HG03159 (cell line): Measurements from ENCODE around the gene NAP1L4.

Experiments used
- ATAC-seq: cut with Tn5 transposase; IDR thresholded peaks from one replicate; pipeline ENCODE4 v1.9.1; 2021; ENCODE audit warnings: mild to moderate bottlenecking, moderate library complexity; ENCODE audit not compliant: unreplicated experiment

Gene NAP1L4

DNA sequence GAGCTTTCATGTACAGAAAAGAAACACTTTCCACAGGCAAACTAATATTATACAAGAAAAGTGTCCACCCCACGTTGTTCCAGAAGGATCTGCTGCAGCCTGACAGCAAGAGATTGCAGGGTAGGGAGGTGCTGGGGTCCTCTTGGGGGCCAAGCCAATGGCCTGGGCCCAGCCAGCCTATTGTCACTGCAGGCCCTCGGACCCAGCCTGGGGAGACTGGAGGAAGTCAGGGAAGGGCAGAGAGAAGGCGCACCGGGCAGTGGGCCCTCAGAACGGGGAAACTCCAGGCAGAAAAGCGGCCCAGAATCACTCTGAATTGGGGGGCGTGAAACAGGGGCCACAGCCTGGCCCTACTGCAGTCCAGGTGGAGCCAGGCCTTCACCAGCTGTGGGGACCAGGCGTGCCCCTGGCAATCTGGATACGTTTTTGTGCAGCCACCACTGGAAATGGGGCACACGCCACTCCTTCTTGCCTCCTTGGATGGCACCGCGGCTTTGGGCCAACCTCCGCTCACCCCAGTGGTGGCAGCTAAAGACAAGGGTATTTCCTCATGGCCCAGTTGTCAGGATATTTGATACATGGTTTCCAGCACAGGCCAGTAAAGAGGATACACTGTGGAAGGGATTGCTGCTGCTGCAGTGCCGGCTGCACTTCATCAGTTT is 3.9 kb upstream of the NAP1L4 start:
- no peak for ATAC-seq

DNA sequence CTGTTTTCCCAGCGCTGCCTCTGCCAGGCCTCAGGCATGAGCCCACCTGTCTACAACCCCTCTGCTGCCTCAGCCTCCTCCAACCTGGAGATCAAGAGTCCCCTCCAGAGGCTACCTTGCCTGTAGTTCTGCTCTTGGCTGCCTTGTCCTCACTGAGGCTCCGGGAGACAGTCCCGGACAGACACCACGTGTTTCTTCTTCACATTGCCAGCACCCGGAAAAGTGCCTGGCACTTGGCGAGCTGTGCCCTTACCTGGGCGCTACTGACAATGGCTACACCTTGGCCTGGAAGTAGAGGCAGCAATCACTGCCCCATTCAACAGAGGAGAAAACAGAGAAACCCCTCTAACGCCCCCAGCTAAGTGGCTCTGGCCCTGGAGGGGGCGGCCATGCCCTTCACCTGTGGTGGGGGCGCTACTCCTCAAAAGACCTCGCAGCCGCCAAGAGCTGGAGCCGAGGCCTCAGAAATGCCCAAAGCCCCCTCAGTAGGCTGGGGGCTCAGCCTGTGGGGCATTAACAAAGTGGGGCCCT is 3.0 kb upstream of the NAP1L4 start:
- ATAC-seq, result no peak

DNA sequence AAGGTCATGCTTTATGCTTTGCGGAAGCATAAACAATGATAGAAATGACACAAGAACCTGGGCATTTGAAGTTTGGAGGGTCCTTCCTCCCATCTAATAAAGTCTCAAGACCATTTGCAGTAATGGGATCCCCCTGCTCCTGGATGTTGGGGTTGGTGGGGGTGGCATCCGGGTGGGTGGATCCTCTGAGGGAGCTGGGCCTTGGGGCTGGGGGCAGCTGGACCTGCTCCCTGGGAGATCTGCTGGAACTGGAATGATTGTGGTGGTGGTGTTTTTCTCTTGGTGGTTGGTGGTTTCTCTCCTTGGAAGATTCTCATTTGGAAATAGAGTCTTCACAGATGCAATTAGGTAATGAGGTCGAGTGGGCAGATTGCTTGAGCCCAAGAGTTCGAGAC is 2.2 kb upstream of the NAP1L4 start:
- ATAC-seq, result no peak

DNA sequence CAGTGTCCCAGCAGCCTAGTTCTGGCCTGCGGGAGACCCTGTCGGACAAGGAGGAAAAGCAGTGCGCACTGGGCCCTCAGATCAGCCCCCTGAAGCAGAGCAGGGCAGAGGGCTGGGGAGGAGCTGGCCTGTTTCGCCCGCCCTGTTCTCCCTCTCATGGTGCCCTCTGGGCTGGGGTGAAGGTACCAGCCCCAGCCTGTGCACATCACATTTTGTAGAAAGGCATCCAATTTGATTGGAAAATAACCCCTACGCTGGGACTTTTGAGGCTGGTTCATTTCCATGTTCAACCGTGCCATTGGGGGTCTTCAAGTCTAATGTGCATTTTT is 832 bp upstream of the NAP1L4 start:
- peak; percentile 2 for ATAC-seq

DNA sequence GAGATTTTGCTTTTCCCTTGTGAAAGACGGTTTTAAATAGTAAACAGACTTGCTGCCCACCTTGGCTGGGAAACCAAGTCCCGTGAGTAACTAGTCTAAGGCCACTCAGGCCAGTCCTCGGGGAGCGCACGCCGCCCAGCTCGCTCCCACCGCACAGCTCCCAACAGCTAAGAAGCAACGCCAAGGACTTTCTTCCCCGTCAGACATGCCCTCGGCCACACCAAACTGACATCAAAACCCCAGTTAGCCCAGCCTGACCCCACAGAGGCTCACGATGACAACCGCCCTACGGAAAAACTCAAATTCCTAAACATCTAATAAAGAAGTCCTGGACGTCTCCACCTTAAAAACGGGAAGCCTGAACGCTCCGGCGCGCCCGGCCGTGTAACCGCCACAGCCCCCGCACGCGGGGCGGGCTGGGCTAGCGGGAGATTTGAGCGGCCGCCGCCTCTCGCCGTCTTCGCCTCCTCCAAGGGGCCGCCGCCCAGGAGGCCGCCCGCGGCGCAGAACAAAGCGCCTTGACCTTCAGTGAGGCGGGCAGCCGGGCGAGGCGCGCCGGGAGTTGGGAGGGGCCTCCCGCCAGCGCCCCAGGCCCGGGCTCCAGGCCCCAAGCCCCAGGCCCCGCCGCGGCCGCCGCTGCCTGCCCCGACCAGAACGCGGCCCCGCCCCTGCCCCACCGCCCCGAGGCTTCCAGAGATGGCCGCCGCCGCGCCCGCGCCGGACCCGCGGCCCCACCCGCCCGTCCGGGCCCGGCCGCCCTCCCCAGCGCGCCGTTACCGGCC is 486 bp downstream of the NAP1L4 start:
- peak; percentile 38 for ATAC-seq

DNA sequence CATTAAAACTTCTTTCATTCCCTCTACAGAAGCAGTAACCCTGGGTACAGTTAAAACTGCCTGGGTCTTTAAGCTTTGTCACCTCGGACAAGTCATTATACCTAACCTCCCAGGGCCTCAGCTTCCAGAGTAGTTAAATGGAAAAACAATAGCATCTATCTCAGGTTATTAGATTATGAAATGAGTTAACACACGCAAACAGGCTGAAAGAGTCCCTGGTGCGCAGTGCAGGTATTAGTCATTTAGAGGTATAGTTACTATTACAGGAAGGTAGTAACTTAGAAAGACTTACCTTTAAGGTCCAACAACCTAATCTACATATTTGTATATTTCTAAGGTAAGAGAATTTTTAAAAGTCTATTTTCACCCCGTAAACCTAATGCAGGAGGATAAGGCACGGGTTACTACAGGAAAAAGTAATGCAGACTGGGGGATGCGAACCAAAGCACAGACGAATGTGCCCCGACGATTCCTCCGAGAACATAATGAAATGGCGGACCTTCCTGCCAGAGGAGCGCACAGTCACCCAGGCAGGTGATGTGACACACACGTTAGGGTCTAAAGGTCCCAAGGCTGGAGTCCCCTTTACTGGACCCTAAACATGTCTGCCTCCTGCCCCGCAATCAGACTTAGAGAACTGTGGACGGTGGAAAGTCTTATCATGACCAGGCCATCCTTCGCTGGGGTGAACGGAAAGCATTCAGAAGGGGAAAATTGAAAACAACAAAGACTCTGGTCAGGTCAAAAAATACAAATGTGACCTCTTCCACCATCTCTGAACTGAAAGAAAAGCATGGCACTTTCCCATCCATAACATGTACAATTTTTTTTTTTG is 1.3 kb downstream of the NAP1L4 start:
- no peak for ATAC-seq

DNA sequence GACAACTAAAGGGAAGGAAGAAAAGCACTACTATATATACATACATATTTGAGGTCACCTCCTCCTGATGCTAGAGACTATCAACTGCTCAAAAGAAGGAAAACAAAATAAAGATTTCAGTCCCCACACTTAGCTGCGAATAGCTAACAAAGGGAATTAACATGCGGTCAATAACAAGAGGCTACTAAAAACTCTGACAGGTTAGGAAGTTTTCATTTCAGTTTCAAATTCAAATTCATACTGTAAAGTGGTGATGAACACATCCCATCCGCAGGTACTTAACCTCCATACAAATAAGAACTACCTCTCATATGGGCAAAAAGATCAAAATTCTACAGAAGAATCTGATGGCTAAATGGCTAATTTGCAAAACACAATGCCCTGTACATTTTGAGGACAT is 2.6 kb downstream of the NAP1L4 start:
- no peak for ATAC-seq

DNA sequence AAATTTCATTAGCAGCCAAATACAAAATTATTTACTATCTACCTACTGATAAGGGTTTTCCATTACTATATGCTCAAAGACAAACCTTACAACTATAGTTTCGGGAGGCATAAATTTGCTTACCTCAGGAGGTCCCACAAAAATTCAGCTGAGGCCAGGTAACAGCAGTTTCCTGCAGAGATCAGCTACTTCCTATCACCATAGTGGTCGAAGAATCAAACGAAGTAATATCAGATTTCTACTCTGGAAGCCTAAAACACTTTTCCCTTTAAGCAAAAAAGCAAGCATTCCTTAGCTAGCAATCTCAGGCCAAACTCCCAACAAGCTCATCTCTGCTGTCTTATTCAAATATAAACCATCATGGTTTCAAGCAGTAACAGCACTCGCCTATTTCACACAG is 3.1 kb downstream of the NAP1L4 start:
- ATAC-seq, result no peak

DNA sequence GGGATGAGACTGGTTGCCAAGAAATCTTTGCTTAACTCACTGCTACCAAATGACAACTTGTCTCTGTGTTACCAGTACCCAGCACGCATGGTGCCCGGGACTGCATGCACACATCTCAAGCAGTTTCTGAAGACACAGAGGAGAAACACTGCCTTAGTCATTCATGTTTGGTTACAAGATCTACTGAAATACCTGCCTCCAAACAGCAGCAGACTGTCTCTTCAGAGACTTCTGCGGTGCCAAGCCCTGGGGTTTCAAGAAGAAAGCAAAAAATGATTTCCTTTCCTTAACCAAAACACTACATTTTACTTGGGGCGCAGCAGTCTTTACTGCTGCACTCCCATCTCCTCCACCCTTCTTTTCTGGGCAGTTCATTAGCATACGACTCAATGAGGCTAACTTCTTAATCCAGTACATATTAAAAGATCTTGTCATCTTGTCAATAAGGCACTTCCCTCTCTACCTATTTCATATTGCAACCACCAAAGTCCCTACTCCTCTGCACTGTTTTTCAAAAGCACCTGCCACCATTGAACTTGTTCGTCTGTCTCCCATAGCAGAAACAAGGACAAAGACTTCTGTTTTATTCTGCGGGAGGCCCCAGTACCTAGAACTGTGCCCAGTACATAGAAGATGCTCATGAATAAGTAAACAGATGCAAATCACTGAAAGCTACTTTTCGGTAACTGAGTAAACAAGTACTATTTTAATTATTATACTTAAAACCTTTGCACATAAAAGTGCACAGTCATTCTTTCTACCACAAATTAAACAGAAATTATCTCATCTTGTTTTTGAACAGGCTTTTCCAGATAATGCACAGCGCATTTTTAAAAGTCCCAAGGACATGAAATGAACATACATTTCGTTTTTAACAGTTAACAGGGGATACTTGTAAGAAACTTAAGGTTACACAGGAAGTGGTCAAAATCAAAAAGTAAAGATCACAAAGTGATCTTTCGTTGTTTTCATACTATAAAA is 4.0 kb downstream of the NAP1L4 start:
- ATAC-seq, result no peak

DNA sequence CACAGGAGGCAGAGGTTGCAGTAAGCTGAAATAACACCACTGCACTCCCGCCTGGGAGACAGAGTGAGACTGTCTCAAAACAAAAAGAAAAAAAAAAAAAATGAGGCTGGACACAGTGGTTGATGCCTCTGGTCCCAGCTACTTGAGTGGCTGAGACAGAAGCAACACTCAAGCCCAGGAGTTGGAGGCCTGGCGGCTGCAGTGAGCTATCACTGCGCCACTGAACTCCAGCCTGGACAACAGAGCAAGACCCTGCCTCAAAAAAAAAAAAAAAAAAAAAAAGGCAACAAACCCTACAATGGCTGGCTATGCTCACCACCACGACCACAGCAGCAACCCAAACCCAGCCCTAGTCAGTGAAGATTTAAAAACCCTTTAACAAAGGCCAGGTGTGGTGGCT is 8.2 kb downstream of the NAP1L4 start:
- ATAC-seq, result no peak

DNA sequence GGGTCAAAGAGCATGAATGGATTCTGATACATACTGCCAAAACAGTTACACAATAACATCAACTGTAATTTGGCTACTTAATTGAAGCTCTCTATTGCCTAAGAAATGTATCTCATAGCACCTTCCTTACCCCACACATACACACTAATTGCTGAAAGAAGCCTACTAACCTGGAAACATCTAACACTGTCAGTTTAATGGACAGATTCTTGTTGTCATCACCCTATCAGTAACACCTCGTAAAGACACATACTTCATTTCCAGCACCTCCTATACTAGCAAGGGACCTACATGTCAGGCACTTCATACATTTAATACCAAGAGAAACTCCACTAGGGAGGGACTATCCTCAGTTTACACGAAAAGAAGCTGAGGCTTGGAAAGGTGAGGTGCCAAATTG is 9.9 kb downstream of the NAP1L4 start:
- no peak for ATAC-seq

DNA sequence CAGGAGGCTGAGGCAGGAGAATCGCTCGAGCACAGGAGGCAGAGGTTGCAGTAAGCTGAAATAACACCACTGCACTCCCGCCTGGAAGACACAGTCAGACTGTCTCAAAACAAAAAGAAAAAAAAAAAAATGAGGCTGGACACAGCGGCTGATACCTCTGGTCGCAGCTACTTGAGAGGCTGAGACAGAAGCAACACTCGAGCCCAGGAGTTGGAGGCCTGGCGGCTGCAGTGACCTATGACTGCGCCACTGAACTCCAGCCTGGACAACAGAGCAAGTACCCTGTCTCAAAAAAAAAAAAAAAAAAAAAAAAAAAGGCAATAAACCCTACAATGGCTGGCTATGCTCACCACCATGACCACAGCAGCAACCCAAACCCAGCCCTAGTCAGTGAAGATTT is 11.0 kb downstream of the NAP1L4 start:
- ATAC-seq, result no peak

DNA sequence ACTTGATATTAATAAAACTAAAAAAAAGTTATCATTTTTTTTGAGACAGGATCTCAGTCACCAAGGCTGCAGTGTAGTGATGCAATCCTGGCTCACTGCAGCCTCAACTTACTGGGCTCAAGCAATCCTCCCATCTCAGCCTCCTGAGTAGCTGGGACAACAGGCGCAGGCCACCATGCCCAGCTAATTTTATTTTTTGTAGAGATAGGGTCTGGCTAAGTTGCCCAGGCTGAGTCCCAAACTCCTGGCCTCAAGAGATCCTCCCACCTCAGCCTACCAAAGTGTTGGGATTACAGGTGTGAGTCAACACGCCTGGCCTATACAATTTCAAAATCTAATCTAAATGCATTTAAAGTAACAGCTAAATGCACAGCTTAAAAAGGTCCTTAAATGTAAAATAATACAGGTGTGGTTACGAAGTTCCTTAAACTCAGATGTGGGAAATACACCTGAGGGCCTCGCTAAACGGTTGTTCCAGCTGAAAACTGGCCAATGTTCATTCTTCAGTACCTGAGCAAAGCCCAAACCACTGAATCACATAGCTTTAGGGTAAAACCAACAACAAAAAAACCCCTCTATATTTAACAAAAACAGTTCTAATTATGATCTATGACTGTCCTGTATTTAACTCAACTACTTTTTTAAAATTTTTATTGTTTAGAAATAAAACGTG is 11.8 kb downstream of the NAP1L4 start:
- ATAC-seq, result no peak

DNA sequence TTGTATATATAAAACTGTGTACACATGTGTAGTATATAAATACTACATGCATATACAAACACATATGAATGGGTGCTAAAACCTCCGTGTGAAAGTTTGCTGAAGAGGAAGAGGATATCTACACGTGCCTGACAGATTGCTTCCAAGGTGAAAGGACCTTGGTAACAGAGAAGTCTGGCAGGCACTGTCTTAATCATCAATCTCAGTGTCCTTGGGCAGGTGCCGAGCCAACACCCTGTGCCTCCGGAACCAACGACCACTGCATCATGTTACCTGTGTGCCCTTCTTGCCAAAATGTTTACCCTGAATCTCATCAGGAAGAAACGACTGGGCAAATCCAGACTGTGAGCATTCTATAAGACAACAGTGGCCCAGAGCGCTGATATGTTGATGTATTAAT is 15.0 kb downstream of the NAP1L4 start:
- no peak for ATAC-seq

DNA sequence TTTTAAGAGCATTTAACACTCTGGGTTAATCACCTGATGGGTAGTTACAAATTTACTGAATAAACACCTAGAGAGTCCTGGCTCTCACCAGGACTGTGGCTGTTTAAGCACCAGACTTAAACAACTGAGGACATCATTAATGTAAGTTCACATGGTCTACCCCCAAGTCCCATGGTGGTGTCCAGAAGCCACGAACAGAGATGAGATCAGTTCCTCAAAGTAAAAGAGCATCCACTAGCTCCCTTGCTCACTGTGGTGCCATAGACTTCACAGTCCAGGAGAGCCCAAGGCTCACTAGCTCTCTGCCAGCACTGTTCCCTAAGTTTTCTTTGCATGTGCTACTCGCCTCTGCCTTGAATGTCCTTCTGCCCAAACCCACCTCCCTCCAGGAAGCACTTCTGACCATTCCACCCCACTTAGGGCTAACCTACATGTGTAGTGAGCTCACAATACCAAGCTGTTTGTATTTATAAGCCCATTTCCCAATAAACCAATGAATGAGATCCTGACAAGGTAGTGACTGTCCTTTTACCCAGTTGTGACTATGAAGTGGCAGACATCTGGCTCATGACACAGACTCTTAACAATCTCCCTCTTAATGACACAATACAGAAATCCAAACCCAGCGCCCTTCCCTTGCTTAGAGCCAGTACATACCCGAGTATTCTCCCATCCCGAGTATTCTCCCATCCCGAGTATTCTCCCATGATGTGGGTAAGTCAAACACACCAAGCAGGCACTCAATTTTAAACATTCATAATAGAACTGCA is 15.7 kb downstream of the NAP1L4 start:
- ATAC-seq, result no peak

DNA sequence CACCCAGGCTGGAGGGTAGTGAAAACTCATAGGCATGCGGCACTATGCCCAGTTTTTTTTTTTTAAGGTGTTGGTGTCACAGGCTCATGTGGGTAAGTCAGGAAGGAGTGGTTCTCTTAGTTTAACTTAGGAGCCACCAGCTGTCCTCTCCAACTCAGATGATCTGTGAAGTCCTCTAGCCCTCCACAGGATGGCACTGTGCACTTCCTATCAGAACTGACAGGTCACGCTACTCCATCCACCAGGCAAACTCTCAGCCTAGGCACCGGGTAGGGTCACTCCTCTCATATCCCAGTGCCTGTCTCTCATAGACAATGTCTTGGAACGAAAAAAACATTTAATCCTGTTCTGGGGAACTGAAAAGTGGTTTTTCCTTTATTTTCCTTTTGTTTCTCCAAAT is 16.5 kb downstream of the NAP1L4 start:
- no peak for ATAC-seq

DNA sequence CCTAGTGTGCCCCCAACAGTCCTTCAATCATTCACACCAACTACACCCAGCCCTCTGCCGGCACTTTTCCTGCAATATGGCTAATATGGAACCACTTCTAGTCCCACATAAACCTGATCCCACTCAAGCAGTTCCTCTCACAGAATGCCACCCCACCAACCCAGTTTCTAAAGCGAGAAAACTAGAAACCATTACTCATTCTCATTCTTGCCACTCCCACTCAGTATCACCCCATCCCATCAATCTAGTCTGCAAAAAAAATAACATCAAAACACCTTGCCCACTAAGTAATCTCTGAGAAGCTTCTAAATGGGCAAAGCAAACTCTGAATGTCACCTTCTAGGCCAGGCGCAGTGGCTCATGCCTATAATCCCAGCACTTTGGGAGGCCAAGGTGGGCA is 17.9 kb downstream of the NAP1L4 start:
- no peak for ATAC-seq

DNA sequence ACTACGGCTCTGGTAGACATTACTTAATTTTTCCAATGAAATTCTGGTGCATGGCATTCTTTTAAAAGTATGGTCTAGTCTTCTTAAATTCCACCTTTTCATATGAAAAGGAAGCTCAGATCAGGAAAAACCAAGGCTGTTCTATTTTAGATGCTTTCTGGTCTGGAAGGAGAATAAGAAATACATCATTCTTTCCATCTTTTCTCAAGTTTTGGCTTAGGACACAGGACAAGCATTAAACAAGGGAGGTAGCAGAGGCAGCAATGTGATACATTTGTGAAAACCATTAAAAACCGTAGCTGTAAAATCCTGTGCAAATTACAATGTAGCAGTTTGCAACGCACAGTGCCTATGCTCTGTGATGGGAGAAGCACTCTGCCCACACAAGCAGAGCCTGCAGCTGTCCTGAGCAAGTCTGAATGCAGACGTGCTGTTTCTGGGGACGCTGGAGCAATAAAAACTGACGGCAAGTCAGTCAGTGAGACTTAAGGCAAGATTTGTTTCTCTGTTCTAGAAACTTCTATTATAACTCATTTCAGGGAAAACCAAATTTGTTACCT is 23.7 kb downstream of the NAP1L4 start:
- ATAC-seq, result no peak

DNA sequence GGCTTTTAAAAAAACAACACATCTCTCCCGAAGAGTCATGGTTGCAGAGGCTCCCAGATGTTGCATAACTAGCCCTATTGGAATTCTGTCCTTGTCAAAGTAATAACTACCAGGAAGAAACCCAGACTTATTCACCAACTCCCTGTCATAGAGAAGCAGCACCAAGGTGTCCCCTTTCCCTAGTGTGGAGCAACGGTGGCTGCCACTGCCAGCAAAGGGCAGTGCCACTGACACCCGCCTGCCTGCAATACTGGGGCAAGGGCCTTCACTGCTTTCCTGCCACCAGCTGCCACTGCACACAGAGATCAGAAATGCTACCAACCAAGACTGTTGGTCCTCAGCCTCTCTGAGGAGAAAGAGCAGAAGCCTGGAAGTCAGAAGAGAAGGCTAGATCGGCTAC is 27.3 kb downstream of the NAP1L4 start:
- no peak for ATAC-seq
